Measurements from ENCODE around the gene PAX9. TPM values are rescaled to one million over a fixed set of nuclear protein-coding genes. Genes with fewer than 3 reads are reported as not detected.

The PAX9 gene
- total RNA-seq, 1 experiment from 2014 or later, result 5.5 TPM

- Mint-ChIP-seq H3K4me1 (ENCODE audit: insufficient read depth, unreplicated experiment) (peaks cover 5% of the 10 kb centered on the region), H3K9me3 (ENCODE audit: unreplicated experiment) (no peaks in the 10 kb centered on the region), H3K27me3 (ENCODE audit: insufficient read depth, unreplicated experiment) (no peaks in the 10 kb centered on the region), H3K4me3 (ENCODE audit: unreplicated experiment) (no peak overlapping the region), H3K36me3 (ENCODE audit: insufficient read depth, unreplicated experiment) (peaks cover 5% of the 10 kb centered on the region), H3K27ac (ENCODE audit: low read depth, unreplicated experiment) (no peak overlapping the region)
- ChIA-PET CTCF (interaction anchor here (0.7 to 9.6 kb wide), 4 partner anchors 32 to 491 kb away, joined by 3 to 157 read pairs (median 5); no protein-coding TSS in a partner anchor), POLR2A (interaction anchor here (1.1 to 1.2 kb wide), 2 partner anchors 9 to 465 kb away, joined by 4 to 7 read pairs; partner anchors contain the start of gene PAX9)
- intact Hi-C loops (cut with micrococcal nuclease), result no loop called here
- BruUV-seq (replicated peaks), result no TSS peak
- peak; percentile 55 for DNase-seq (ENCODE audit: unreplicated experiment)
- TF ChIP-seq CTCF (IDR thresholded peaks at IDR 0.05; ENCODE audit: unreplicated experiment), result no peak
Measured at GRCh38 chr14:36652542-36653201, 9.0 kb upstream of the PAX9 start.

- no TSS peak for BruUV-seq (replicated peaks)
- peaks cover 2% of the 10 kb centered on the region for H3K36me3 Mint-ChIP-seq (ENCODE audit: insufficient read depth, unreplicated experiment)
- H3K27ac Mint-ChIP-seq (ENCODE audit: low read depth, unreplicated experiment), result no peak overlapping the region
- ChIA-PET CTCF (interaction anchor here (0.6 to 1.5 kb wide), 3 partner anchors 95 to 333 kb away, joined by 3 to 6 read pairs (median 3); partner anchors contain the start of gene MBIP), POLR2A (interaction anchor here (1.2 kb wide), 1 partner anchor 8 kb away, joined by 7 read pairs; the partner anchor contains the start of gene PAX9)
- intact Hi-C loops (cut with micrococcal nuclease), result no loop called here
- no peaks in the 10 kb centered on the region for H3K27me3 Mint-ChIP-seq (ENCODE audit: insufficient read depth, unreplicated experiment)
- H3K4me1 Mint-ChIP-seq (ENCODE audit: insufficient read depth, unreplicated experiment), result peaks cover under 1% of the 10 kb centered on the region
- no peak for DNase-seq (ENCODE audit: unreplicated experiment)
- no peaks in the 10 kb centered on the region for H3K9me3 Mint-ChIP-seq (ENCODE audit: unreplicated experiment)
- no peak overlapping the region for H3K4me3 Mint-ChIP-seq (ENCODE audit: unreplicated experiment)
- no peak for TF ChIP-seq CTCF (IDR thresholded peaks at IDR 0.05; ENCODE audit: unreplicated experiment)
Measured at GRCh38 chr14:36653413-36653812, 8.2 kb upstream of the PAX9 start.

- Mint-ChIP-seq H3K4me3 (ENCODE audit: unreplicated experiment) (no peak overlapping the region), H3K4me1 (ENCODE audit: insufficient read depth, unreplicated experiment) (no peaks in the 10 kb centered on the region), H3K27me3 (ENCODE audit: insufficient read depth, unreplicated experiment) (no peaks in the 10 kb centered on the region), H3K36me3 (ENCODE audit: insufficient read depth, unreplicated experiment) (no peaks in the 10 kb centered on the region), H3K9me3 (ENCODE audit: unreplicated experiment) (no peaks in the 10 kb centered on the region), H3K27ac (ENCODE audit: low read depth, unreplicated experiment) (no peak overlapping the region)
- no peak for DNase-seq (ENCODE audit: unreplicated experiment)
- intact Hi-C loops (cut with micrococcal nuclease), result no loop called here
- ChIA-PET CTCF (interaction anchor here (0.6 to 1.5 kb wide), 2 partner anchors 96 to 288 kb away, joined by 3 to 6 read pairs; no protein-coding TSS in a partner anchor), POLR2A (interaction anchor here (1.2 kb wide), 1 partner anchor 8 kb away, joined by 7 read pairs; the partner anchor contains the start of gene PAX9)
- TF ChIP-seq CTCF (IDR thresholded peaks at IDR 0.05; ENCODE audit: unreplicated experiment), result no peak
- BruUV-seq (replicated peaks), result no TSS peak
Measured at GRCh38 chr14:36653962-36654793, 7.5 kb upstream of the PAX9 start.

- no peaks in the 10 kb centered on the region for H3K36me3 Mint-ChIP-seq (ENCODE audit: insufficient read depth, unreplicated experiment)
- no peaks in the 10 kb centered on the region for H3K9me3 Mint-ChIP-seq (ENCODE audit: unreplicated experiment)
- no TSS peak for BruUV-seq (replicated peaks)
- H3K27me3 Mint-ChIP-seq (ENCODE audit: insufficient read depth, unreplicated experiment), result no peaks in the 10 kb centered on the region
- POLR2A ChIA-PET, result no interaction called here
- TF ChIP-seq CTCF (IDR thresholded peaks at IDR 0.05; ENCODE audit: unreplicated experiment), result no peak
- CTCF ChIA-PET, result interaction anchor here (0.6 to 1.5 kb wide), 3 partner anchors 380 to 495 kb away, joined by 3 to 6 read pairs (median 5); no protein-coding TSS in a partner anchor
- H3K4me3 Mint-ChIP-seq (ENCODE audit: unreplicated experiment), result no peak overlapping the region
- H3K4me1 Mint-ChIP-seq (ENCODE audit: insufficient read depth, unreplicated experiment), result no peaks in the 10 kb centered on the region
- DNase-seq (ENCODE audit: unreplicated experiment), result no peak
- no peak overlapping the region for H3K27ac Mint-ChIP-seq (ENCODE audit: low read depth, unreplicated experiment)
- intact Hi-C loops (cut with micrococcal nuclease), result no loop called here
Measured at GRCh38 chr14:36654794-36655381, 6.8 kb upstream of the PAX9 start.
